Measurements from ENCODE around the gene EEF2K.
"Not testable (repeated sequence)": the region's sequence is repeated elsewhere in the genome, so short reads cannot be mapped to it uniquely, and the experiment has no call there.

EEF2K gene

DNA sequence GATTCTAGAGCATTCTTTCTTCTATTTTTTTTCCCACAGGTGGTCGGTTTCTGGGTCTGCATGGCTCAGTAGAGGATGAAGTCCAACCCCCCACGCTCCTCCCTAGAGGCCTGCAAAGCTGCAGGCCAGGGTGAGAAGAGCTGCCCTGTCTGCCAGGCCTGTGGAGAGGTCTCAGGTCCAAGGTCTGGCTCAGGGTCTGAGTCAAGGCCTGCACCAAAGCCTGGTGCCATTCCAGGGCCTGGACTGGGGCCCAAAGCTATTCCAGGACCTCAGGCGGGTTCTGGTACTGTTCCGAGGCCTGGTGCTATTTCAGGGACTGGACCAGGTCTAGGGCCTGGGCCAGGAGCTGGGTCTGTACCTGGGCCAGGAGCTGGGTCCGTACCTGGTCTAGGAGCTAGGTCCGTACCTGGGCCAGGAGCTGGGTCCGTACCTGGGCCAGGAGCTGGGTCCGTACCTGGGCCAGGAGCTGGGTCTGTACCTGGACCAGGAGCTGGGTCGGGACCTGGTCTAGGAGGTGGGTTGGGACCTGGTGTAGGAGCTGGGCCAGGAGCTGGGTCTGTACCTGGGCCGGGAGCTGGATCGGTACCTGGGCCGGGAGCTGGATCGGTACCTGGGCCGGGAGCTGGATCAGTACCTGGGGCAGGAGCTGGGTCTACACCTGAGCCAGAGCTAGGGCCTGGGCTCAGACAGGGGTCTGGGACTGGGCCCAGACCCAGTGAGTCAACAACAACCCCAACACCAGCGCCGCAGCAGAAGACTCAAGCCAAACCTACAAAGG is 40.4 kb upstream of the EEF2K start:
- no peak for TF ChIP-seq YY1 (IDR thresholded peaks at IDR 0.05; ENCODE audit: insufficient read depth, insufficient read length)
- TF ChIP-seq ZNF274 (IDR thresholded peaks at IDR 0.05; ENCODE audit: low read depth, low read length) = no peak
- no peak for TF ChIP-seq SUZ12 (IDR thresholded peaks at IDR 0.05; ENCODE audit: extremely low read depth, insufficient read depth, insufficient read length)
- Histone ChIP-seq H3K4me3 (ENCODE audit: insufficient read length, low read depth) (no peak overlapping the region), H3K36me3 (ENCODE audit: insufficient read depth, insufficient read length, low read length) (no peaks in the 10 kb centered on the region), H3K9me3 (ENCODE audit: insufficient read depth, low read length) (peaks cover 8% of the 10 kb centered on the region; the same call in 1 of the 2 replicates), H3K9ac (ENCODE audit: insufficient read length, low read depth) (no peak overlapping the region), H3K4me1 (ENCODE audit: insufficient read depth, insufficient read length) (no peaks in the 10 kb centered on the region), H3K27me3 (ENCODE audit: insufficient read depth, insufficient read length) (peaks cover 38% of the 10 kb centered on the region)
- no peak for DNase-seq (ENCODE audit: low read depth, low spot score)

DNA sequence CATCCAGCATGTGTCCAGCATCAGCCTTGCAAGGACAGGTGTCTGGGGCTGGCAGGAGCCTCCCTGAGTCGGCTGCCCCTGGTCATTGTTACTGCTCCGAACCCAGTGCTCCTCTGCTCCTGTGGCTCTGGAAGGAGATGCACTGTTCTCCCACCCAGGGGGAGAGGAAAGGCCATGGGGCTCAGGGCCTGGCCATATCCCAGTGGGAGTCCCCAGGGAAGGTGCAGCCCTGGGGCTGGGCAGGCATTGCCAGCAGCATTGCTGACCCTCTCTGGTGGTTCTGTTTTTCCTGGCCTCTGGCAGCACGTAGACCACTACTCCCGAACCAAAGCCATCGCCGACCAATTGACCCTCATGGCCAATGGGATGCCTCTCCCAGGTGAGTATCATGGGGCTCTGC is 34.1 kb upstream of the EEF2K start:
- DNase-seq (ENCODE audit: low read depth, low spot score) = no peak
- TF ChIP-seq ZNF274 (IDR thresholded peaks at IDR 0.05; ENCODE audit: low read depth, low read length) = no peak
- no peak for TF ChIP-seq YY1 (IDR thresholded peaks at IDR 0.05; ENCODE audit: insufficient read depth, insufficient read length)
- TF ChIP-seq SUZ12 (IDR thresholded peaks at IDR 0.05; ENCODE audit: extremely low read depth, insufficient read depth, insufficient read length) = no peak
- no peak overlapping the region for H3K4me3 ChIP-seq (ENCODE audit: insufficient read length, low read depth)
- H3K4me1 ChIP-seq (ENCODE audit: insufficient read depth, insufficient read length) = no peaks in the 10 kb centered on the region
- H3K27me3 ChIP-seq (ENCODE audit: insufficient read depth, insufficient read length) = no peaks in the 10 kb centered on the region
- no peak overlapping the region for H3K9ac ChIP-seq (ENCODE audit: insufficient read length, low read depth)
- peaks cover under 1% of the 10 kb centered on the region; the same call in 1 of the 2 replicates for H3K9me3 ChIP-seq (ENCODE audit: insufficient read depth, low read length)
- no peaks in the 10 kb centered on the region for H3K36me3 ChIP-seq (ENCODE audit: insufficient read depth, insufficient read length, low read length)

DNA sequence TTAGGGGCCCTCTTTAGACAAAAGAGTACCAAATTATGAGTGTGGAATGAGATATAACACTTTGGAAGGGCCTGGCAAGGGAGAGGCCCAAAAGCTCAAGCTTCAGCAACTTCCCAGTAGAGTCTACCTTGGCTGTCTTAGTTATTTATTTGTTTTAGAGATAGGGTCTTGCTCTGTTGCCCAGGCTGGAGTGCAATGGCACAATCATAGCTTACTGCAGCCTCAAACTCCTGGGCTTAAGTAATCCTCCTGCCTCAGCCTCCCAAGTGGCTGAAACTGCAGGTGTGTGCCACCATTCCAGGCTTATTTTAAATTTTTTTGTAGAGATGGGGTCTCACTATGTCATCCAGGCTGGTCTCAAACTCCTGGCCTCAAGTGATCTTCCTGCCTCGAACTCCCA is 33.4 kb upstream of the EEF2K start:
- not testable (repeated sequence) for H3K36me3 ChIP-seq (ENCODE audit: insufficient read depth, insufficient read length, low read length); H3K27me3 ChIP-seq (ENCODE audit: insufficient read depth, insufficient read length); H3K4me3 ChIP-seq (ENCODE audit: insufficient read length, low read depth); H3K9me3 ChIP-seq (ENCODE audit: insufficient read depth, low read length); H3K9ac ChIP-seq (ENCODE audit: insufficient read length, low read depth); DNase-seq (ENCODE audit: low read depth, low spot score); H3K4me1 ChIP-seq (ENCODE audit: insufficient read depth, insufficient read length)

DNA sequence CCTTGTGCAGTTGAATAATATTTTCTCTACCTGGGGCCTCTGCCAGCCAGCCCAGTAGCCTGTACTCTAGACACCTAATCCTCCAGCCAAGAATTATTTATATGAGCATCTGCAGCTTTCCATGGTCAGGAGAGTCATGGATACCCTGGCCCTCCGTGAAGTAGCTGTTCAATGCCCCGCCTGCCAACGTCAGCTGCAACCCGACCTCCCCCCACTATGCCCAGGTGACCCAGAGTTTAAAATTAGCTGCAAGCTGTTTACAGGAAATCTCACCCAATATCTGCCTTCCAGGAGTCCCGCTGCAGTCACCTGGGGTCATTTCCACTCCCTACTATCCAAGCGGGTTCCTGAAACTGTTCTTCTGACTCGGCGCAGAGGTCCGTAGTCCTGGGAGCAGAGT is 31.4 kb upstream of the EEF2K start:
- Histone ChIP-seq H3K9ac (ENCODE audit: insufficient read length, low read depth) (no peak overlapping the region), H3K4me1 (ENCODE audit: insufficient read depth, insufficient read length) (no peaks in the 10 kb centered on the region), H3K27me3 (ENCODE audit: insufficient read depth, insufficient read length) (no peaks in the 10 kb centered on the region)

DNA sequence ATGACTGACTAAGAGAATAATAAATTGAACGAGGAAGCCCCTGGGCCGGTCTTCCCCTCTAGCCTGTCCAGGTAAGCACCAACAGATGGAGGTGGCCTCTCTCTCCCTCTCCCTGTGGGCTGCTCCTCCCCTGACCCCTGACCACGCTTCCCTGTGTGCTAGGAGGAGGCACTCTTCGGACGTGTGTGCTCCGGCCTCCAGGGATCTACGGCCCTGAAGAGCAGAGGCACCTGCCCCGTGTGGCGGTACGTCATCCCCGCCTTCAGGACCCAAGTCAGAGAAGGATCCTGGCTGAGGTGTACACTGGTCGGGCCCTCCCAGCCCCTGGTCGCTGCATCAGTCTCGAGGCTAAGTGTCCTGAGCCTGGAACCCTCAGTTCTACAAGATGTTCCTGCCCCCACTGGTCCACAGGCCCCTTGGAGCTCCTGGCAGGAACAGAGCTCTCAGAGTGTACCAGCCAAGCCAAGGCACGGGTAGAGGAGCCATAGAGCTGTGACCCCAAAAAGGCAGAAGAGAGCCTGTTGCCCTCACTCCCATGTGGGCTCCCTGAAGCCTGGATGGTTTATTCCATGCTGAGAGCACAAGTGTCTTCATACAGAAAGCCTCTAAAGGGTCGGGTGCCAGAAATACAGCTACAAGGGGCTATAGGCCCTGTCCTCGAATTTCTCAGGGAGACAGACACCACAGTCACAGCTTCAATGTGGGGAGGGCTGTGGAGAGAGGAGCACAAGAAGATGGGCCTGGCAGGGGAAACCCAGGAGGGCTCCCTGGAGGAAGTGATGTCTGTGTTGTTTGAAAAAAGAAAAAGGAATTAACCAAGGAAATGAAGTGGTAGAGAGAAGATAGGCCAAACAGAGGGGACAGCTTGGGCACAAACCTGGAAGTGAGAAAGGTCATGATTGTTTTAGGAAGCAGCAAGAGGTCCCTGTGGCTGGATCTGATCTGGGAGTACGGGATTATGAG is 27.8 kb upstream of the EEF2K start:
- Histone ChIP-seq H3K36me3 (ENCODE audit: insufficient read depth, insufficient read length, low read length) (no peaks in the 10 kb centered on the region), H3K27me3 (ENCODE audit: insufficient read depth, insufficient read length) (no peaks in the 10 kb centered on the region)
- TF ChIP-seq ZNF274 (IDR thresholded peaks at IDR 0.05; ENCODE audit: low read depth, low read length) (no peak), SUZ12 (IDR thresholded peaks at IDR 0.05; ENCODE audit: extremely low read depth, insufficient read depth, insufficient read length) (no peak), YY1 (IDR thresholded peaks at IDR 0.05; ENCODE audit: insufficient read depth, insufficient read length) (no peak)

More for the DNA sequence above, 31.4 kb upstream of the EEF2K start:
- no peaks in the 10 kb centered on the region for H3K36me3 ChIP-seq (ENCODE audit: insufficient read depth, insufficient read length, low read length)
- no peak for DNase-seq (ENCODE audit: low read depth, low spot score)
- H3K4me3 ChIP-seq (ENCODE audit: insufficient read length, low read depth) = no peak overlapping the region
- H3K9me3 ChIP-seq (ENCODE audit: insufficient read depth, low read length) = no peaks in the 10 kb centered on the region
- no peak for TF ChIP-seq YY1 (IDR thresholded peaks at IDR 0.05; ENCODE audit: insufficient read depth, insufficient read length)
- no peak for TF ChIP-seq SUZ12 (IDR thresholded peaks at IDR 0.05; ENCODE audit: extremely low read depth, insufficient read depth, insufficient read length)
- no peak for TF ChIP-seq ZNF274 (IDR thresholded peaks at IDR 0.05; ENCODE audit: low read depth, low read length)

DNA sequence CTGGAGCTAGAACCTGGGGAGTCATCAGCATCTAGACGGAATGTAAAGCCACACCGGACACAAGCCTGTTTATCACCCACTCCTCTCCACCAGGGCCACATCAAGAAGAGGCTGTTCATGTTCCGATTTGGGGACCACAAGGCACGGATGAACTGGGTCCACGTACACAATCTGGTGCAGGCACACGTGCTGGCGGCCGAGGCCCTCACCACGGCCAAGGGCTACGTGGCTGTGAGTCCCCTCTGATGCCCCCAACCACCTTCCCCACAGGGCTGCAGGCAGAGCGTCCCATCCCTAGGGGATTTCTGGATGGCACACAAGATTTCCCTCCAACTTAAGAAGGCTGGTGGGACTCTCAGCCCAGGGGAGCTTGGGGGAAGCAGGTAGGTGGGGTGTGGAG is 24.7 kb upstream of the EEF2K start:
- Histone ChIP-seq H3K4me3 (ENCODE audit: insufficient read length, low read depth) (no peak overlapping the region), H3K4me1 (ENCODE audit: insufficient read depth, insufficient read length) (peaks cover 8% of the 10 kb centered on the region), H3K9ac (ENCODE audit: insufficient read length, low read depth) (no peak overlapping the region), H3K27me3 (ENCODE audit: insufficient read depth, insufficient read length) (no peaks in the 10 kb centered on the region), H3K9me3 (ENCODE audit: insufficient read depth, low read length) (peaks cover 8% of the 10 kb centered on the region; the same call in 1 of the 2 replicates), H3K36me3 (ENCODE audit: insufficient read depth, insufficient read length, low read length) (no peaks in the 10 kb centered on the region)
- DNase-seq (ENCODE audit: low read depth, low spot score) = no peak
- TF ChIP-seq SUZ12 (IDR thresholded peaks at IDR 0.05; ENCODE audit: extremely low read depth, insufficient read depth, insufficient read length) (no peak), ZNF274 (IDR thresholded peaks at IDR 0.05; ENCODE audit: low read depth, low read length) (no peak), YY1 (IDR thresholded peaks at IDR 0.05; ENCODE audit: insufficient read depth, insufficient read length) (no peak)

More for the DNA sequence above, 27.8 kb upstream of the EEF2K start:
- no peak for DNase-seq (ENCODE audit: low read depth, low spot score)
- no peak overlapping the region for H3K9ac ChIP-seq (ENCODE audit: insufficient read length, low read depth)
- no peaks in the 10 kb centered on the region for H3K4me1 ChIP-seq (ENCODE audit: insufficient read depth, insufficient read length)
- H3K4me3 ChIP-seq (ENCODE audit: insufficient read length, low read depth) = no peak overlapping the region
- H3K9me3 ChIP-seq (ENCODE audit: insufficient read depth, low read length) = peaks cover 8% of the 10 kb centered on the region; the same call in 1 of the 2 replicates

DNA sequence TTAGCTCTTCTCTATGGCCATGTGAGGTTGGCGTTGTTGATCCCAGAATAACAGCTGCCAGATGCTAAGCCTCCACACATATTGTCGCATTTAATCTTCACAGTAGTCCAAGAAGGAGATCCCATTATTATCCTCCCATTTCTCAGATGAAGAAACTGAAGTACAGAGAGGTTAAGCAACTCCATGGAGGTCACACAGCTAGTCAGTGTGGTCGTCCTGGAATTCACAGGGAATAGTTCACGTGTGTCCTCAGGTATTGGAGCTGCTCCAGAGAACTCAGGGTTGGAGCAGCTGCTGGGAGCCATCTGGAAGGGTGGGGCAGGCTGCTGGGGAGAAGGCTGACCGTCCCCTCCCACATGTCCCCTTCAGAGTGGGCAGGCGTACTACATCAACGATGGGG is 24.2 kb upstream of the EEF2K start:
- Histone ChIP-seq H3K4me1 (ENCODE audit: insufficient read depth, insufficient read length) (peaks cover 8% of the 10 kb centered on the region), H3K4me3 (ENCODE audit: insufficient read length, low read depth) (no peak overlapping the region), H3K9ac (ENCODE audit: insufficient read length, low read depth) (no peak overlapping the region), H3K36me3 (ENCODE audit: insufficient read depth, insufficient read length, low read length) (no peaks in the 10 kb centered on the region), H3K27me3 (ENCODE audit: insufficient read depth, insufficient read length) (no peaks in the 10 kb centered on the region), H3K9me3 (ENCODE audit: insufficient read depth, low read length) (peaks cover 8% of the 10 kb centered on the region; the same call in 1 of the 2 replicates)
- no peak for DNase-seq (ENCODE audit: low read depth, low spot score)
- TF ChIP-seq SUZ12 (IDR thresholded peaks at IDR 0.05; ENCODE audit: extremely low read depth, insufficient read depth, insufficient read length) = no peak
- TF ChIP-seq ZNF274 (IDR thresholded peaks at IDR 0.05; ENCODE audit: low read depth, low read length) = no peak
- no peak for TF ChIP-seq YY1 (IDR thresholded peaks at IDR 0.05; ENCODE audit: insufficient read depth, insufficient read length)

All from NT2/D1 (cell line).